MCF 10A (cell line): Measurements from ENCODE around the gene SLC22A12. TPM values are rescaled to one million over a fixed set of nuclear protein-coding genes. Genes with fewer than 3 reads are reported as not detected.

ENCODE experiments used
- BruUV-seq: library from RNA; stranded (reverse); fragments of 400-500 nt; replicated peaks from 2 replicates; lab custom pipeline; 2021; lab: Mats Ljungman, UMichigan
- CTCF ChIA-PET: fragments of 300-600 bp; sonication (Branson Sonifier 250); formaldehyde crosslinking; extraction: SDS; loops from one replicate; lab custom pipeline; 2021; ENCODE audit warnings: antibody characterized with exemption, inconsistent platforms; lab: Yijun Ruan, JAX
- POLR2A ChIA-PET: fragments of 300-600, 350-650 bp; sonication (Branson Sonifier 250); formaldehyde crosslinking; extraction: SDS; loops from one replicate; lab custom pipeline; 2020; ENCODE audit warnings: antibody characterized with exemption, inconsistent platforms; lab: Yijun Ruan, JAX
- DNase-seq: peaks from one replicate; pipeline ENCODE4 v3.0.0-alpha.2; 2018; ENCODE audit not compliant: unreplicated experiment
- H3K27ac Mint-ChIP-seq: one replicate; pipeline ENCODE4 v1.8.0; 2022; ENCODE audit warnings: mild to moderate bottlenecking, low read depth, mixed read lengths; ENCODE audit not compliant: unreplicated experiment
- H3K27me3 Mint-ChIP-seq: one replicate; pipeline ENCODE4 v1.8.0; 2022; ENCODE audit warnings: mixed read lengths; ENCODE audit not compliant: insufficient read depth, unreplicated experiment
- H3K36me3 Mint-ChIP-seq: one replicate; pipeline ENCODE4 v1.8.0; 2022; ENCODE audit warnings: mild to moderate bottlenecking, moderate library complexity, mixed read lengths; ENCODE audit not compliant: insufficient read depth, unreplicated experiment
- H3K4me1 Mint-ChIP-seq: one replicate; pipeline ENCODE4 v1.8.0; 2022; ENCODE audit warnings: mixed read lengths; ENCODE audit not compliant: insufficient read depth, unreplicated experiment
- H3K4me3 Mint-ChIP-seq: one replicate; pipeline ENCODE4 v1.8.0; 2022; ENCODE audit warnings: mild to moderate bottlenecking, moderate library complexity, mixed read lengths; ENCODE audit not compliant: unreplicated experiment
- H3K9me3 Mint-ChIP-seq: one replicate; pipeline ENCODE4 v1.8.0; 2022; ENCODE audit warnings: mixed read lengths; ENCODE audit not compliant: unreplicated experiment
- CTCF ChIP-seq: fragments of 200-600 bp; IDR thresholded peaks from one replicate; pipeline ENCODE4 v1.8.0; 2022; ENCODE audit warnings: antibody characterized with exemption, mild to moderate bottlenecking; ENCODE audit not compliant: unreplicated experiment
- intact Hi-C: fragments of 100-400 bp; cut with micrococcal nuclease; formaldehyde crosslinking; loops from 2 replicates; pipeline ENCODE4 v1.14.1; 2022
- total RNA-seq: library from RNA; stranded (reverse); gene quantifications from 2 replicates; pipeline ENCODE4 v1.2.3, GENCODE V29; 2022

SLC22A12 gene
- total RNA-seq, 1 experiment from 2014 or later, result not detected

- CTCF ChIA-PET, result interaction anchor here (1.5 to 1.6 kb wide), 2 partner anchors 11 to 189 kb away, joined by 4 to 6 read pairs; no protein-coding TSS in a partner anchor
- DNase-seq, result no peak
- H3K9me3 Mint-ChIP-seq, result no peaks in the 10 kb centered on the region
- H3K4me1 Mint-ChIP-seq, result no peaks in the 10 kb centered on the region
- no peak for TF ChIP-seq CTCF
- no peak overlapping the region for H3K27ac Mint-ChIP-seq
- BruUV-seq, result no TSS peak
- H3K27me3 Mint-ChIP-seq, result peaks cover 25% of the 10 kb centered on the region
- H3K36me3 Mint-ChIP-seq, result no peaks in the 10 kb centered on the region
- no peak overlapping the region for H3K4me3 Mint-ChIP-seq
- intact Hi-C loops, result no loop called here
- POLR2A ChIA-PET, result no interaction called here
These were observed 47.1 kb downstream of the SLC22A12 start for GRCh38 chr11:64638018-64638665.

- ChIA-PET POLR2A (no interaction called here), CTCF (interaction anchor here (1.4 to 1.6 kb wide), 3 partner anchors 10 to 190 kb away, joined by 3 to 6 read pairs (median 4); no protein-coding TSS in a partner anchor)
- TF ChIP-seq CTCF, result no peak
- H3K4me3 Mint-ChIP-seq, result no peak overlapping the region
- H3K27me3 Mint-ChIP-seq, result peaks cover 22% of the 10 kb centered on the region
- no peaks in the 10 kb centered on the region for H3K9me3 Mint-ChIP-seq
- no peaks in the 10 kb centered on the region for H3K4me1 Mint-ChIP-seq
- H3K27ac Mint-ChIP-seq, result no peak overlapping the region
- DNase-seq, result no peak
- no TSS peak for BruUV-seq
- H3K36me3 Mint-ChIP-seq, result no peaks in the 10 kb centered on the region
- intact Hi-C loops, result no loop called here
These were observed 47.8 kb downstream of the SLC22A12 start for GRCh38 chr11:64638829-64639228.

- no peaks in the 10 kb centered on the region for H3K9me3 Mint-ChIP-seq
- no peaks in the 10 kb centered on the region for H3K4me1 Mint-ChIP-seq
- intact Hi-C loops, result no loop called here
- no TSS peak for BruUV-seq
- no peak overlapping the region for H3K4me3 Mint-ChIP-seq
- H3K27me3 Mint-ChIP-seq, result peaks cover 22% of the 10 kb centered on the region
- H3K36me3 Mint-ChIP-seq, result no peaks in the 10 kb centered on the region
- CTCF ChIA-PET, result interaction anchor here (1.4 to 1.6 kb wide), 2 partner anchors 11 to 191 kb away, joined by 3 to 4 read pairs; no protein-coding TSS in a partner anchor
- H3K27ac Mint-ChIP-seq, result no peak overlapping the region
- no peak for DNase-seq
- TF ChIP-seq CTCF, result no peak
- POLR2A ChIA-PET, result no interaction called here
These were observed 48.9 kb downstream of the SLC22A12 start for GRCh38 chr11:64639885-64640284.

- DNase-seq, result no peak
- intact Hi-C loops, result no loop called here
- TF ChIP-seq CTCF, result no peak
- peaks cover 34% of the 10 kb centered on the region for H3K27me3 Mint-ChIP-seq
- H3K4me3 Mint-ChIP-seq, result no peak overlapping the region
- no peaks in the 10 kb centered on the region for H3K4me1 Mint-ChIP-seq
- ChIA-PET POLR2A (no interaction called here), CTCF (no interaction called here)
- no peaks in the 10 kb centered on the region for H3K36me3 Mint-ChIP-seq
- no TSS peak for BruUV-seq
- no peak overlapping the region for H3K27ac Mint-ChIP-seq
- H3K9me3 Mint-ChIP-seq, result no peaks in the 10 kb centered on the region
These were observed 50.8 kb downstream of the SLC22A12 start for GRCh38 chr11:64641596-64642417.
